Epidermal melanocyte (primary cell): ENCODE results near the gene NPPA.

Experiments used
- DNase-seq: peaks from one replicate; pipeline ENCODE4 v3.0.0; 2011; ENCODE audit warnings: low spot score; ENCODE audit not compliant: insufficient read length

The NPPA gene

GRCh38 chr1:11874624-11875023 lies 27.0 kb upstream of the NPPA start:
- DNase-seq, result no peak

GRCh38 chr1:11874258-11874562 lies 26.6 kb upstream of the NPPA start:
- DNase-seq, result no peak

GRCh38 chr1:11873395-11874257 lies 26.0 kb upstream of the NPPA start:
- no peak for DNase-seq

- no peak for DNase-seq
Measured at GRCh38 chr1:11872545-11872944, 25.0 kb upstream of the NPPA start.

GRCh38 chr1:11869650-11870207 lies 22.1 kb upstream of the NPPA start:
- no peak for DNase-seq

- no peak for DNase-seq
Measured at GRCh38 chr1:11869104-11869503, 21.5 kb upstream of the NPPA start.

GRCh38 chr1:11868331-11868980 lies 20.9 kb upstream of the NPPA start:
- no peak for DNase-seq

GRCh38 chr1:11862890-11863289 lies 15.3 kb upstream of the NPPA start:
- DNase-seq, result no peak

GRCh38 chr1:11860587-11860986 lies 13.0 kb upstream of the NPPA start:
- DNase-seq, result no peak

- no peak for DNase-seq
Measured at GRCh38 chr1:11860083-11860482, 12.5 kb upstream of the NPPA start.

- peak; percentile 57 for DNase-seq
Measured at GRCh38 chr1:11858968-11859871, 11.6 kb upstream of the NPPA start.

GRCh38 chr1:11858613-11858967 lies 11.0 kb upstream of the NPPA start, which contains the start of gene NPPB:
NPPB (minus strand) TSS chr1:11858945; CDS start chr1:11858833, 112 bp downstream.
- no peak for DNase-seq

GRCh38 chr1:11858158-11858557 lies 10.6 kb upstream of the NPPA start:
- DNase-seq, result no peak

- no peak for DNase-seq
Measured at GRCh38 chr1:11857164-11857851, 9.7 kb upstream of the NPPA start.

- no peak for DNase-seq
Measured at GRCh38 chr1:11856698-11857097, 9.1 kb upstream of the NPPA start.

- DNase-seq, result no peak
Measured at GRCh38 chr1:11855430-11855829, 7.8 kb upstream of the NPPA start.

GRCh38 chr1:11854519-11854918 lies 6.9 kb upstream of the NPPA start:
- DNase-seq, result no peak

- no peak for DNase-seq
Measured at GRCh38 chr1:11851180-11851579, 3.6 kb upstream of the NPPA start.

- no peak for DNase-seq
Measured at GRCh38 chr1:11850156-11850555, 2.6 kb upstream of the NPPA start.

GRCh38 chr1:11848373-11848700 lies 754 bp upstream of the NPPA start:
- DNase-seq, result no peak

- no peak for DNase-seq
Measured at GRCh38 chr1:11845641-11846335, 1.8 kb downstream of the NPPA start.
